ENCODE results near the gene ZNF679. TPM values are rescaled to one million over a fixed set of nuclear protein-coding genes. Genes with fewer than 3 reads are reported as not detected.
"Not testable (repeated sequence)": the region's sequence is repeated elsewhere in the genome, so short reads cannot be mapped to it uniquely, and the experiment has no call there.

The ZNF679 gene
- total RNA-seq (not detected), polyA plus RNA-seq (not detected)
- long read RNA-seq, donor 1, result 0 reads
- long read RNA-seq, donor 2, result 0 reads
- long read RNA-seq, donor 3, result 0 reads
- long read RNA-seq, donor 4, result 0 reads

DNA sequence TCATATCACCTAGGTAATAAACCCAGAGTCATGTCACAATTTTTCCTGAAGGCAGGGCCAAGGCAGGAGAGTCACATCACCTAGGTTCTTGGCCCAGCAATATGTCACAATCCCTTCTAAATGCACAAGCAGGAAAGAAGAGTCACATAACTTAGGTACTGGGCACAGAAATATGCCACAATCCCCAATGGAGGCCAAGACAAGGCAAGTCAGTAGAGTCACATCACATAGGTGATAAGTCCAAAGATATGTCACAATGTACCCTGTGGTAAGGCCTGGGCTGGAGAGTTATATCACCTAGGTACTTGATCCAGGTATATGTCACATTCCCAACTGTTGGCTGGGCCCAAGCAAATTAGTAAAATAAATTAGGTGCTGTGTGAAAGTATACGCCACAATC is at the start of gene ZNF679:
ZNF679 (plus strand) TSS at position 301 of the 400 bp plus-strand sequence. CDS start 20,644 bp downstream, outside the sequence.
- H3K9me3 ChIP-seq (ENCODE audit: control insufficient read depth, low read length); H3K4me3 ChIP-seq (ENCODE audit: low read length); intact Hi-C loops (cut with DNase I): not testable (repeated sequence)

DNA sequence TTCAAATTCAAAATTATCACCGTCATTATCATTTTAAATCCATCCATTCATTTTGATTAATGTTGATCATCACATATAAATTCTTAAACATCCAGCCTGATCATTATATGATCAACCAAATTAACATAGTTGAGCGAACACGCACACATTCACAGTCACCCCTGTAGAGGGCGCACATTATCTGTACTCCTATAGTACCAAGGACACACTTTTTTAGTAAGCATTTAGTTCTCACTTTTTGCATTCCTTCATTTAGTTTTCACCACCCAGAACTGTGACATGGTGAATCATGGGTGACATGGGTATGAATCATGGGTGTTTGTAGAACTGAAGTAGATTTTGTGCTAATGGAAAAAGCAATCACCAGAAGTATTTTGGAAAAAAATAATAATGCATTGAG is 47.3 kb upstream of the ZNF679 start:
- Histone ChIP-seq H3K4me3 (ENCODE audit: low read length) (no peak overlapping the region), H3K27ac (ENCODE audit: low read length) (no peak overlapping the region), H3K27me3 (ENCODE audit: control insufficient read depth, insufficient read depth) (no peaks in the 10 kb centered on the region), H3K9me3 (ENCODE audit: control insufficient read depth, low read length) (no peaks in the 10 kb centered on the region), H3K4me1 (ENCODE audit: control insufficient read depth, insufficient read depth, low read length) (no peaks in the 10 kb centered on the region)
- intact Hi-C loops (cut with DNase I), result loop anchor here in 2 of 4 donors (5.0 kb wide), 2 partner anchors 431 to 436 kb away; no protein-coding TSS in a partner anchor
- no peak for ATAC-seq
- DNase-seq, result no peak
- WGBS, result 40% methylated on average over 4 of the region's 4 CpGs

More for the DNA sequence above, at the start of gene ZNF679:
- WGBS, result 93% methylated on average over 1 of the region's 1 CpG
- not testable (repeated sequence) for ATAC-seq; H3K4me1 ChIP-seq (ENCODE audit: control insufficient read depth, insufficient read depth, low read length); H3K27me3 ChIP-seq (ENCODE audit: control insufficient read depth, insufficient read depth); H3K27ac ChIP-seq (ENCODE audit: low read length); DNase-seq

DNA sequence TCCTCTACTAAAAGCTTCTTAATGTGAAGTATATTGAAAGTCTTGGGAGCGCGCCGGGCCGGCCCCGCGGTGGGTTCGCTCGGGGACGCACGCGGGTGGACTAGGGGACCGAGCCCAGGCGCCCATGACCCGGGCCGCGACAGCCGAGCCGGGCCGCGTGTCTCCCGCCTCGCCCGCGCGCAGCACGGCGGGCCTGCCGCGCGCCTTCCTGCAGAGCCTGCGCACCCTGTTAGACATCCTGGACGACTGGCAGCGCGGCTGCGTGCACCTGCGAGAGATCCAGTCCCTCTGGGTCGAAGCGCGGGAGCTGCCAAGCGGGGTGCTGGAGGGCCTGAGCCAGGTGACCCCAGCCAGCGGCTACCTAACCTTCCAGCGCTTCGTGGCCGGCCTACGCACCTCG is 46.7 kb upstream of the ZNF679 start:
- no peak for ATAC-seq
- H3K4me3 ChIP-seq (ENCODE audit: low read length), result no peak overlapping the region
- no peaks in the 10 kb centered on the region for H3K9me3 ChIP-seq (ENCODE audit: control insufficient read depth, low read length)
- no peaks in the 10 kb centered on the region for H3K27me3 ChIP-seq (ENCODE audit: control insufficient read depth, insufficient read depth)
- 30% methylated on average over 46 of the region's 46 CpGs for WGBS
- H3K4me1 ChIP-seq (ENCODE audit: control insufficient read depth, insufficient read depth, low read length), result no peaks in the 10 kb centered on the region
- intact Hi-C loops (cut with DNase I), result loop anchor here in 2 of 4 donors (5.0 kb wide), 2 partner anchors 431 to 436 kb away; no protein-coding TSS in a partner anchor
- H3K27ac ChIP-seq (ENCODE audit: low read length), result no peak overlapping the region
- peak in 1 of 3 donors; percentile 35 for DNase-seq

DNA sequence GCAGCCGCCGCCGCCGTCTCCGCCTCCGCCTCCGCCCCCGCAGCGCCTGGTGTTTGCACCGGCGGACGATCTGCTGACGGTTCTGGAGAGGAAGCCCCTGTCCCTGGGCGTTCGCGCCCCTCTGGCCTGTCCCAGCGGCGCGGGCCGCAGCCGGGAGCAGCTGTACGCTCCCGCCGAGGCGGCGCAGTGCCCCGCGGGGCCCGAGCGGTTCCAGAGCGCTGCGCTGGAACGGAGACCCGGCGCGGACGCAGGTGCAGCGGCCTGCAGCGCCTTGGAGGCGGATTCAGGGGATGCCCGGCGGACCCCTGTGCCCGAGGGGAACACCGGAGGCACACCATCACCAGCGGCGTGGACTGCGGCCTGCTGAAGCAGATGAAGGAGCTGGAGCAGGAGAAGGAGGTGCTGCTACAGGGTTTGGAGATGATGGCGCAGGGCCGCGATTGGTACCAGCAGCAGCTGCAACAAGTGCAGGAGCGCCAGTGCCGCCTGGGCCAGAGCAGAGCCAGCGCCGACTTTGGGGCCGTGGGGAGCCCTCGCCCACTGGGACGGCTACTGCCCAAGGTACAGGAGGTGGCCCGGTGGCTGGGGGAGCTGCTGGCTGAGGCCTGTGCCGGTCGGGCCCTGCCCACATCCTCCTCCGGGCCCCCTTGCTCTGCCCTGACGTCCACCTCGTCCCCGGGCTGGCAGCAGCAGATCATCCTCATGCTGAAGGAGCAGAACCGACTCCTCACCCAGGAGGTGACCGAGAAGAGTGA is 46.1 kb upstream of the ZNF679 start:
- H3K27ac ChIP-seq (ENCODE audit: low read length), result no peak overlapping the region
- intact Hi-C loops (cut with DNase I), result loop anchor here (2.0 to 5.0 kb wide), 3 partner anchors 430 to 437 kb away; no protein-coding TSS in a partner anchor
- no peaks in the 10 kb centered on the region for H3K27me3 ChIP-seq (ENCODE audit: control insufficient read depth, insufficient read depth)
- no peaks in the 10 kb centered on the region for H3K9me3 ChIP-seq (ENCODE audit: control insufficient read depth, low read length)
- ATAC-seq (no peak), DNase-seq (peak in 2 of 3 donors; percentile 37 to 43)
- 31% methylated on average over 66 of the region's 66 CpGs for WGBS
- H3K4me1 ChIP-seq (ENCODE audit: control insufficient read depth, insufficient read depth, low read length), result no peaks in the 10 kb centered on the region
- no peak overlapping the region for H3K4me3 ChIP-seq (ENCODE audit: low read length)

GRCh38 chr7:64183126-64183742 is 45.0 kb upstream of the ZNF679 start:
- no peak overlapping the region for H3K4me3 ChIP-seq (ENCODE audit: low read length)
- DNase-seq (peak in 2 of 3 donors; percentile 70 to 72), ATAC-seq (peak; percentile 31 to 53)
- no peaks in the 10 kb centered on the region for H3K4me1 ChIP-seq (ENCODE audit: control insufficient read depth, insufficient read depth, low read length)
- 21% methylated on average over 31 of the region's 31 CpGs for WGBS
- intact Hi-C loops (cut with DNase I), result loop anchor here (2.0 to 5.0 kb wide), 3 partner anchors 429 to 436 kb away; no protein-coding TSS in a partner anchor
- no peaks in the 10 kb centered on the region for H3K9me3 ChIP-seq (ENCODE audit: control insufficient read depth, low read length)
- no peak overlapping the region for H3K27ac ChIP-seq (ENCODE audit: low read length)
- no peaks in the 10 kb centered on the region for H3K27me3 ChIP-seq (ENCODE audit: control insufficient read depth, insufficient read depth)

DNA sequence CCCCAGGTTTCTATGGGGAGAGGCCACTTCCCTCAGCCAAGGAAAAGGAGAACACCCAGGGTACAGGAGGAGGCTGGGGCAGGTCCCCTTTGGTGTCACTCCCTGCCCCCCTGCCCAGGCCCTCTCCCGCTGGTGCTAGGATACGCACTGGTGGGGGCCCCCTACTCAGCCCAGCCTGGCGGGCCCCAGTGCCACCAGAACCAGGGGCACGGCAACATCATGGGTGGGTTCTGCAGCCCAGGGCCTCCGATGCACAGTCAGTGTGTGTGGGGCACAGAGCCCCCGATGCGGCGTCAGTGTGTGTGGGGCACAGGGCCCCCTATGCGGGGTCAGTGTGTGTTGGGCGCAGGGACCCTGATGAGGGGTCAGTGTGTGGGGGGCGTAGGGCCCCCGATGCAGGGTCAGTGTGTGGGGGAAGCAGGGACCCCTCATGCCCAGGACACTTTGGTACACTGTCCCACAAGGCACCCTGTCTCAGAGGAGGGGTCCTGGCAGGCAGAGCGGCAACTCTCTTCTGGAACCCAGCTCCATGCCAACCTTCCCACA is 44.4 kb upstream of the ZNF679 start:
- intact Hi-C loops (cut with DNase I), result loop anchor here (2.0 to 5.0 kb wide), 3 partner anchors 428 to 435 kb away; no protein-coding TSS in a partner anchor
- DNase-seq (no peak), ATAC-seq (peak; percentile 31 to 45)
- H3K4me1 ChIP-seq (ENCODE audit: control insufficient read depth, insufficient read depth, low read length), result no peaks in the 10 kb centered on the region
- H3K27ac ChIP-seq (ENCODE audit: low read length), result no peak overlapping the region
- H3K9me3 ChIP-seq (ENCODE audit: control insufficient read depth, low read length), result no peaks in the 10 kb centered on the region
- H3K27me3 ChIP-seq (ENCODE audit: control insufficient read depth, insufficient read depth), result no peaks in the 10 kb centered on the region
- no peak overlapping the region for H3K4me3 ChIP-seq (ENCODE audit: low read length)
- 95% methylated on average over 13 of the region's 13 CpGs for WGBS

DNA sequence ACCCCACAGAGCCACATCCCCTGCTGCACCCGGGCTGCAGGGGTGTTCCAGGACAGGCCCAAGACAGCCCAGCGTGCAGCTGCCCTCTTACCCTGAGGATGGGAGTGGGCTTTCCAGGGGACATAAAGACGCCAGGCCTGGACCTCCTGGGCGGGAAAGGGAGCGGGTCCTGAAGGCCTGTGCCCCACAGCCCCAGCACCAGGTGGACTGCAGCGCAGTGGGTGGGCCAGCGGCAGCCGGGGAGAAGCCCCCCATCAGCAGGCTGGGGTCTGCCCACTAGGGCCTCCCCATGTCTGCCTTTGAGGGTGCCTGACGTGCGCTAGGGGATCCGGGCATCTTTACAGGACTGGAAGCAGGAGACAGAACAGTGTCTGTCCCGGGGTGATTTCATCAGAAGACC is 43.9 kb upstream of the ZNF679 start:
- Histone ChIP-seq H3K27ac (ENCODE audit: low read length) (no peak overlapping the region), H3K4me3 (ENCODE audit: low read length) (no peak overlapping the region), H3K4me1 (ENCODE audit: control insufficient read depth, insufficient read depth, low read length) (no peaks in the 10 kb centered on the region), H3K9me3 (ENCODE audit: control insufficient read depth, low read length) (no peaks in the 10 kb centered on the region), H3K27me3 (ENCODE audit: control insufficient read depth, insufficient read depth) (no peaks in the 10 kb centered on the region)
- 92% methylated on average over 12 of the region's 12 CpGs for WGBS
- intact Hi-C loops (cut with DNase I), result loop anchor here in 2 of 4 donors (5.0 kb wide), 2 partner anchors 428 to 433 kb away; no protein-coding TSS in a partner anchor
- DNase-seq (no peak), ATAC-seq (no peak)

- intact Hi-C loops (cut with DNase I), result no loop called here
- no peaks in the 10 kb centered on the region for H3K4me1 ChIP-seq (ENCODE audit: control insufficient read depth, insufficient read depth, low read length)
- no peaks in the 10 kb centered on the region for H3K9me3 ChIP-seq (ENCODE audit: control insufficient read depth, low read length)
- H3K4me3 ChIP-seq (ENCODE audit: low read length), result no peak overlapping the region
- DNase-seq (no peak), ATAC-seq (no peak)
- no peak overlapping the region for H3K27ac ChIP-seq (ENCODE audit: low read length)
- 50% methylated on average over 3 of the region's 3 CpGs for WGBS
- no peaks in the 10 kb centered on the region for H3K27me3 ChIP-seq (ENCODE audit: control insufficient read depth, insufficient read depth)
These were observed 40.9 kb upstream of the ZNF679 start for GRCh38 chr7:64187408-64187807.

GRCh38 chr7:64192148-64192704 is 36.0 kb upstream of the ZNF679 start:
- Histone ChIP-seq H3K27ac (ENCODE audit: low read length) (no peak overlapping the region), H3K4me3 (ENCODE audit: low read length) (no peak overlapping the region), H3K27me3 (ENCODE audit: control insufficient read depth, insufficient read depth) (no peaks in the 10 kb centered on the region), H3K4me1 (ENCODE audit: control insufficient read depth, insufficient read depth, low read length) (no peaks in the 10 kb centered on the region), H3K9me3 (ENCODE audit: control insufficient read depth, low read length) (no peaks in the 10 kb centered on the region)
- ATAC-seq (no peak), DNase-seq (peak in 1 of 3 donors; percentile 28)
- WGBS, result 93% methylated on average over 24 of the region's 24 CpGs
- intact Hi-C loops (cut with DNase I), result no loop called here

DNA sequence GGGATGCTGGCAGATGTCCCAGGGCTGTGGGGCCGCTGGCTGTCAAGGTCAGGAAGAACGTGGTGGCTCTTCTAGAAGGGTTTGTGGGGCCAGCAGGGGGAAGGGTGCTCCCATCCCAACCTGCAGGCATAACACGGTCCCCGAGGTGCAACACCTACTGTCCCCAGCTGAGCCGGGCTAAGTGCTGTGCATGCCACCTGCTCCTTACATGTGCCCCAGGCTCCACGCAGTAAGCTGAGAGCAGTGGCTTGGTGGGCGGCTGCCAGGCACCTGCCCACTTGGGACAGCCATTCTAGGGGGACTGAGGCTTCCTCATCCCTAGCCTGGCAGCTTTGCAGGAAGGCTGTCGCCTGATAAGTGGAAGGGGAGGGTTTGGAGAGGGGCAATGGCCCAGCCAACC is 35.5 kb upstream of the ZNF679 start:
- Histone ChIP-seq H3K9me3 (ENCODE audit: control insufficient read depth, low read length) (no peaks in the 10 kb centered on the region), H3K27ac (ENCODE audit: low read length) (no peak overlapping the region), H3K27me3 (ENCODE audit: control insufficient read depth, insufficient read depth) (no peaks in the 10 kb centered on the region), H3K4me1 (ENCODE audit: control insufficient read depth, insufficient read depth, low read length) (no peaks in the 10 kb centered on the region), H3K4me3 (ENCODE audit: low read length) (no peak overlapping the region)
- intact Hi-C loops (cut with DNase I), result no loop called here
- no peak for ATAC-seq
- DNase-seq, result peak in 1 of 3 donors; percentile 51
- WGBS, result 72% methylated on average over 8 of the region's 8 CpGs

All from right cardiac atrium (tissue), 5 donors.